Calu3 (cell line): ENCODE data around the gene TBPL2. TPM values are rescaled to one million over a fixed set of nuclear protein-coding genes. Genes with fewer than 3 reads are reported as not detected.
"Not testable (repeated sequence)": the region's sequence is repeated elsewhere in the genome, so short reads cannot be mapped to it uniquely, and the experiment has no call there.

Experiments used
- BruUV-seq: library from RNA; stranded (reverse); fragments of 400-500 nt; replicated peaks from 2 replicates; lab custom pipeline; 2021; lab: Mats Ljungman, UMichigan
- CTCF ChIA-PET: fragments of 300-600 bp; sonication (Branson Sonifier 250); formaldehyde crosslinking; loops from one replicate; lab custom pipeline; 2022; ENCODE audit warnings: antibody characterized with exemption; lab: Charles Lee
- DNase-seq: peaks from one replicate; pipeline ENCODE4 v3.0.0; 2022
- H3K27ac Mint-ChIP-seq: one replicate; pipeline ENCODE4 v1.8.0; 2022; ENCODE audit warnings: mixed read lengths; ENCODE audit not compliant: unreplicated experiment
- H3K27me3 Mint-ChIP-seq: one replicate; pipeline ENCODE4 v1.8.0; 2022; ENCODE audit warnings: mixed read lengths; ENCODE audit not compliant: unreplicated experiment
- H3K36me3 Mint-ChIP-seq: one replicate; pipeline ENCODE4 v1.8.0; 2022; ENCODE audit warnings: mild to moderate bottlenecking, moderate library complexity, mixed read lengths; ENCODE audit not compliant: insufficient read depth, unreplicated experiment
- H3K4me1 Mint-ChIP-seq: one replicate; pipeline ENCODE4 v1.8.0; 2022; ENCODE audit warnings: mild to moderate bottlenecking, low read depth, mixed read lengths; ENCODE audit not compliant: unreplicated experiment
- H3K4me3 Mint-ChIP-seq: one replicate; pipeline ENCODE4 v1.8.0; 2022; ENCODE audit warnings: mild to moderate bottlenecking, low read depth, moderate library complexity, mixed read lengths; ENCODE audit not compliant: unreplicated experiment
- H3K9me3 Mint-ChIP-seq: one replicate; pipeline ENCODE4 v1.8.0; 2022; ENCODE audit warnings: low read depth, mixed read lengths; ENCODE audit not compliant: unreplicated experiment
- CTCF ChIP-seq: fragments of 200-600 bp; IDR thresholded peaks from one replicate; pipeline ENCODE4 v1.8.0; 2022; ENCODE audit warnings: antibody characterized with exemption; ENCODE audit not compliant: unreplicated experiment
- intact Hi-C: fragments of 100-400 bp; cut with micrococcal nuclease; formaldehyde crosslinking; loops from one replicate; pipeline ENCODE4 v1.10.0; 2022; ENCODE audit not compliant: unreplicated experiment
- total RNA-seq: library from RNA; stranded (reverse); gene quantifications from 2 replicates; pipeline ENCODE4 v1.2.3, GENCODE V29; 2022

The TBPL2 gene
- total RNA-seq, 1 experiment from 2014 or later: not detected

- Mint-ChIP-seq H3K4me1 (peaks cover 8% of the 10 kb centered on the region), H3K4me3 (no peak overlapping the region), H3K36me3 (peaks cover 4% of the 10 kb centered on the region), H3K27ac (no peak overlapping the region), H3K9me3 (no peaks in the 10 kb centered on the region), H3K27me3 (no peaks in the 10 kb centered on the region)
- CTCF ChIA-PET: interaction anchor here (0.7 kb wide), 1 partner anchor 33 kb away, joined by 3 read pairs; no protein-coding TSS in a partner anchor
- BruUV-seq: no TSS peak
- no peak for DNase-seq
- intact Hi-C loops: no loop called here
- TF ChIP-seq CTCF: no peak
These were observed 53.3 kb downstream of the TBPL2 start for GRCh38 chr14:55387121-55387520.

GRCh38 chr14:55386037-55386808, 54.2 kb downstream of the TBPL2 start:
- CTCF ChIA-PET: interaction anchor here (0.7 to 1.2 kb wide), 2 partner anchors 32 to 140 kb away, joined by 3 read pairs; no protein-coding TSS in a partner anchor

DNA sequence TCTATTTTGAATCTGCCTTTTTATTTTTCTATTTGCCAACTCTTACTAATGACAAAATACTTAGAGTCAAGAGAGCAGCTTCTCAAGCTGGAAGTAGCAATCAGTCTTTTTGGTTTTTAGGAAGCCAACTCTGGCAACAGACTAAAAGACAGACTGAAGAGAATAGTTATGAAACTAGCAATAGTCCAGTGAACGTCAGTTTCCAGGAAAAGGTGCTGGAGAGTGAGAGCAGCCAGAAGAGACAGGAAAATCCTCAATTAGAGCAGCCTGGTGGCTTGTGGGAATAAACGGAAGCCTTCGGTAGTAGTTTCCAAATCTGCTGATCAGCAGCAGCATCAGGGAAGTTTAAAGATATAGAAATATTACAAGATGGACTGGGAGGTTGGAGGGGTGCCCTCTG, 55.9 kb downstream of the TBPL2 start:
- no peaks in the 10 kb centered on the region for H3K27me3 Mint-ChIP-seq
- H3K36me3 Mint-ChIP-seq: peaks cover 4% of the 10 kb centered on the region
- no peak overlapping the region for H3K27ac Mint-ChIP-seq
- H3K4me3 Mint-ChIP-seq: no peak overlapping the region
- BruUV-seq: no TSS peak
- no peak for TF ChIP-seq CTCF
- CTCF ChIA-PET: interaction anchor here (1.0 kb wide), 1 partner anchor 27 kb away, joined by 3 read pairs; the partner anchor contains the start of gene ATG14
- H3K4me1 Mint-ChIP-seq: peaks cover 8% of the 10 kb centered on the region
- DNase-seq: no peak
- H3K9me3 Mint-ChIP-seq: no peaks in the 10 kb centered on the region
- intact Hi-C loops: no loop called here

More at GRCh38 chr14:55386037-55386808, 54.2 kb downstream of the TBPL2 start:
- Mint-ChIP-seq H3K9me3 (no peaks in the 10 kb centered on the region), H3K4me1 (peaks cover 8% of the 10 kb centered on the region), H3K27ac (peak overlapping the region; percentile 57), H3K27me3 (no peaks in the 10 kb centered on the region), H3K36me3 (peaks cover 4% of the 10 kb centered on the region), H3K4me3 (no peak overlapping the region)
- intact Hi-C loops: no loop called here
- no peak for TF ChIP-seq CTCF
- BruUV-seq: no TSS peak
- DNase-seq: no peak

DNA sequence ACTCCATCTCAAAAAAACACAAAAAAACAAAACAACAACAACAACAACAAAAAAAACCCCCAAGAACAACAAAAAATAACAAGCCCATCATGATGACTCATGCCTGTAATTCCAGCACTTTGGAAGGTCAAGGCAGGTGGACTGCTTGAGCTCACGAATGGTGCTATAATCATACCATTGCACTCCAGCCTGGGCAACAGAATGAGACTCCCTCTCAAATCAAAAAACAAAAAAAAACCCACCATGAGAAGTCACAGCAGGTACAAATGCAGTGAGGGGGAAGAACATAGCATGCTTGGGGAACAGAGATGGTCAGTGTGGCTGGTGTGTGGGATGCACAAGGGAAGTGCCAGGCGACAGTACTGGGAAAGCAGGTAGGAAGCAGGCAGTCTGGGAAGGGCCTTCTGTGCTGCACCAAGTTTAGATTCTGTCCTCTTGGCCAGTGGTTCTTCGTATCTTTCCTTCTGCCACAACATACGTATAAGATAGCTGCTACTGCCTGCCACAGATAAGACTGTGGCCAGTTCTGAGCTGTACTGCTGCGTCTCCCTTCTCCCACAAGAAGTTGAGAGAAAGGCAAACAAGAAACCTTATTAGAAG, 56.8 kb downstream of the TBPL2 start:
- Mint-ChIP-seq H3K9me3 (no peaks in the 10 kb centered on the region), H3K36me3 (peaks cover 4% of the 10 kb centered on the region), H3K4me1 (peaks cover 8% of the 10 kb centered on the region), H3K27ac (no peak overlapping the region), H3K27me3 (no peaks in the 10 kb centered on the region), H3K4me3 (no peak overlapping the region)
- TF ChIP-seq CTCF: no peak
- intact Hi-C loops: no loop called here
- BruUV-seq: no TSS peak
- DNase-seq: no peak
- CTCF ChIA-PET: interaction anchor here (0.5 to 0.7 kb wide), 2 partner anchors 46 to 251 kb away, joined by 3 to 5 read pairs; no protein-coding TSS in a partner anchor

- H3K36me3 Mint-ChIP-seq, H3K4me3 Mint-ChIP-seq, H3K27me3 Mint-ChIP-seq, H3K27ac Mint-ChIP-seq, H3K9me3 Mint-ChIP-seq, CTCF ChIA-PET, BruUV-seq, DNase-seq, intact Hi-C loops, H3K4me1 Mint-ChIP-seq: not testable (repeated sequence)
These were observed 57.4 kb downstream of the TBPL2 start for GRCh38 chr14:55383056-55383466.
